Caco-2 (cell line): Measurements from ENCODE around the gene GPATCH2L. TPM values are rescaled to one million over a fixed set of nuclear protein-coding genes. Genes with fewer than 3 reads are reported as not detected.

ENCODE experiments used
- BruUV-seq: library from RNA; stranded (reverse); fragments of 400-500 nt; replicated peaks from 2 replicates; lab custom pipeline; 2021; lab: Mats Ljungman, UMichigan
- CTCF ChIA-PET: fragments of 300-600 bp; sonication (Branson Sonifier 250); formaldehyde crosslinking; loops from one replicate; lab custom pipeline; 2022; ENCODE audit warnings: antibody characterized with exemption; lab: Charles Lee
- POLR2A ChIA-PET: fragments of 300-600 bp; sonication (Branson Sonifier 250); formaldehyde crosslinking; loops from one replicate; lab custom pipeline; 2022; ENCODE audit warnings: antibody characterized with exemption; lab: Charles Lee
- DNase-seq, 2 experiments: peaks; one replicate each; pipeline versions ENCODE4 v3.0.0 to v3.0.0-alpha.2; 2020 to 2022
- H3K27me3 ChIP-seq: replicated peaks from 2 replicates; pipeline ENCODE4 v1.6.0; 2011; ENCODE audit warnings: low read length; ENCODE audit not compliant: control insufficient read depth, insufficient read depth
- H3K36me3 ChIP-seq: 2 replicates; pipeline ENCODE4 v1.5.1; 2011; ENCODE audit warnings: low read length; ENCODE audit not compliant: control insufficient read depth, insufficient read depth
- H3K4me1 ChIP-seq: fragments of 250-450 bp; sonication (Bioruptor Pico); 2 replicates; pipeline ENCODE4 v1.5.1; 2020; ENCODE audit warnings: mild to moderate bottlenecking
- H3K4me3 ChIP-seq: 2 replicates; pipeline ENCODE4 v1.5.1; 2011; ENCODE audit warnings: low read depth, mild to moderate bottlenecking, control low read depth, low read length
- H3K9me3 ChIP-seq: fragments of 250-450 bp; sonication (Bioruptor Pico); 2 replicates; pipeline ENCODE4 v1.5.1; 2020; ENCODE audit warnings: mild to moderate bottlenecking, moderate library complexity
- H3K27ac Mint-ChIP-seq: one replicate; pipeline ENCODE4 v1.8.0; 2022; ENCODE audit warnings: mixed read lengths; ENCODE audit not compliant: unreplicated experiment
- H3K27me3 Mint-ChIP-seq: one replicate; pipeline ENCODE4 v1.8.0; 2022; ENCODE audit warnings: mixed read lengths; ENCODE audit not compliant: insufficient read depth, unreplicated experiment
- H3K36me3 Mint-ChIP-seq: one replicate; pipeline ENCODE4 v1.8.0; 2022; ENCODE audit warnings: mild to moderate bottlenecking, mixed read lengths; ENCODE audit not compliant: insufficient read depth, unreplicated experiment
- H3K4me1 Mint-ChIP-seq: one replicate; pipeline ENCODE4 v1.8.0; 2022; ENCODE audit warnings: low read depth, mixed read lengths; ENCODE audit not compliant: unreplicated experiment
- H3K4me3 Mint-ChIP-seq: one replicate; pipeline ENCODE4 v1.8.0; 2022; ENCODE audit warnings: mild to moderate bottlenecking, moderate library complexity, mixed read lengths; ENCODE audit not compliant: unreplicated experiment
- H3K9me3 Mint-ChIP-seq: one replicate; pipeline ENCODE4 v1.8.0; 2022; ENCODE audit warnings: mixed read lengths; ENCODE audit not compliant: unreplicated experiment
- CTCF ChIP-seq, 2 experiments: fragments of 200-600 bp in 1 of 2; IDR thresholded peaks; 1 replicate in 1 of 2; 2 replicates in 1 of 2; pipeline versions ENCODE4 v1.5.1 to v1.8.0; 2011 to 2022; ENCODE audit warnings: antibody characterized with exemption in 1 of 2, control low read depth in 1 of 2, inconsistent platforms in 1 of 2, low read depth in 1 of 2, low read length in 1 of 2, mild to moderate bottlenecking in 1 of 2, moderate library complexity in 1 of 2; ENCODE audit not compliant: insufficient read depth in 1 of 2, severe bottlenecking in 1 of 2, unreplicated experiment in 1 of 2
- intact Hi-C: fragments of 100-400 bp; cut with micrococcal nuclease; formaldehyde crosslinking; loops from one replicate; pipeline ENCODE4 v1.10.0; 2022; ENCODE audit not compliant: unreplicated experiment
- total RNA-seq: library from RNA; stranded (reverse); gene quantifications from 2 replicates; pipeline ENCODE4 v1.2.3, GENCODE V29; 2022

Gene GPATCH2L
- total RNA-seq, 1 experiment from 2014 or later: 41.6 TPM

- ChIA-PET CTCF (no interaction called here), POLR2A (no interaction called here)
- Mint-ChIP-seq H3K9me3 (peaks cover 4% of the 10 kb centered on the region), H3K4me1 (no peaks in the 10 kb centered on the region), H3K27me3 (no peaks in the 10 kb centered on the region), H3K27ac (no peak overlapping the region), H3K36me3 (peaks cover 6% of the 10 kb centered on the region), H3K4me3 (no peak overlapping the region)
- H3K36me3 ChIP-seq: no peaks in the 10 kb centered on the region
- no TSS peak for BruUV-seq
- H3K4me3 ChIP-seq: no peak overlapping the region
- H3K27me3 ChIP-seq: no peaks in the 10 kb centered on the region
- no peak for DNase-seq
- TF ChIP-seq CTCF (IDR thresholded peaks at IDR 0.05; ENCODE audit: insufficient read depth in 1 of 2, low read depth in 1 of 2, low read length in 1 of 2, severe bottlenecking in 1 of 2, unreplicated experiment in 1 of 2): no peak
- no peaks in the 10 kb centered on the region for H3K4me1 ChIP-seq
- H3K9me3 ChIP-seq: 0 out of 2 replicates have a peak, but pooled peaks cover 4% of the 10 kb centered on the region
- intact Hi-C loops: no loop called here
Measured at GRCh38 chr14:76217179-76217578, 65.5 kb downstream of the GPATCH2L start.

- Mint-ChIP-seq H3K4me3 (no peak overlapping the region), H3K4me1 (no peaks in the 10 kb centered on the region), H3K27me3 (no peaks in the 10 kb centered on the region), H3K9me3 (no peaks in the 10 kb centered on the region), H3K36me3 (peaks cover 6% of the 10 kb centered on the region), H3K27ac (no peak overlapping the region)
- Histone ChIP-seq H3K4me1 (no peaks in the 10 kb centered on the region), H3K4me3 (no peak overlapping the region), H3K9me3 (peaks cover 7% of the 10 kb centered on the region; the same call in 1 of the 2 replicates), H3K36me3 (no peaks in the 10 kb centered on the region), H3K27me3 (no peaks in the 10 kb centered on the region)
- no TSS peak for BruUV-seq
- CTCF ChIA-PET: no interaction called here
- DNase-seq: no peak
- POLR2A ChIA-PET: no interaction called here
- intact Hi-C loops: no loop called here
- TF ChIP-seq CTCF (IDR thresholded peaks at IDR 0.05; ENCODE audit: insufficient read depth in 1 of 2, low read depth in 1 of 2, low read length in 1 of 2, severe bottlenecking in 1 of 2, unreplicated experiment in 1 of 2): no peak
Measured at GRCh38 chr14:76218662-76219061, 66.9 kb downstream of the GPATCH2L start.

GRCh38 chr14:76219873-76220272 is 68.2 kb downstream of the GPATCH2L start:
- ChIA-PET POLR2A (no interaction called here), CTCF (no interaction called here)
- no peak for DNase-seq
- Mint-ChIP-seq H3K27ac (no peak overlapping the region), H3K4me3 (no peak overlapping the region), H3K36me3 (peaks cover 6% of the 10 kb centered on the region), H3K27me3 (no peaks in the 10 kb centered on the region), H3K9me3 (no peaks in the 10 kb centered on the region), H3K4me1 (no peaks in the 10 kb centered on the region)
- intact Hi-C loops: no loop called here
- Histone ChIP-seq H3K27me3 (no peaks in the 10 kb centered on the region), H3K4me1 (no peaks in the 10 kb centered on the region), H3K36me3 (no peaks in the 10 kb centered on the region), H3K4me3 (no peak overlapping the region), H3K9me3 (peaks cover 7% of the 10 kb centered on the region; the same call in 1 of the 2 replicates)
- no peak for TF ChIP-seq CTCF (IDR thresholded peaks at IDR 0.05; ENCODE audit: insufficient read depth in 1 of 2, low read depth in 1 of 2, low read length in 1 of 2, severe bottlenecking in 1 of 2, unreplicated experiment in 1 of 2)
- no TSS peak for BruUV-seq
